Neural cell (in vitro differentiated cells): ENCODE data around the gene CDK4. TPM values are rescaled to one million over a fixed set of nuclear protein-coding genes. Genes with fewer than 3 reads are reported as not detected.
A peak's percentile ranks its signal among the peaks of the same experiment; 100 is the strongest.

Experiments
- H2AFZ ChIP-seq: fragments of 200-600, 300-800 bp; sonication (generic), shearing (Covaris generic); 2 replicates; pipeline ENCODE4 v1.6.0; 2014; ENCODE audit warnings: low read depth, mild to moderate bottlenecking, antibody characterized with exemption, low read length, moderate library complexity
- H3F3A ChIP-seq: fragments of 200-600 bp; shearing (Covaris generic); 2 replicates; pipeline ENCODE4 v1.6.1; 2016; ENCODE audit warnings: mild to moderate bottlenecking, moderate library complexity, mixed read lengths, antibody characterized with exemption, low read length; ENCODE audit not compliant: insufficient read depth, poor library complexity, severe bottlenecking
- H3K27ac ChIP-seq: fragments of 200-600, 300-800 bp; sonication (generic), shearing (Covaris generic); 2 replicates; pipeline ENCODE4 v1.5.1; 2014; ENCODE audit warnings: mild to moderate bottlenecking, low read length, moderate library complexity
- H3K27me3 ChIP-seq: fragments of 300-800, 200-600 bp; sonication (generic), shearing (Covaris generic); 2 replicates; pipeline ENCODE4 v1.6.0; 2014; ENCODE audit warnings: mild to moderate bottlenecking, low read depth, low read length, moderate library complexity; ENCODE audit not compliant: insufficient read depth
- H3K36me3 ChIP-seq: fragments of 300-800, 200-600 bp; sonication (generic), shearing (Covaris generic); 2 replicates; pipeline ENCODE4 v1.5.1; 2014; ENCODE audit warnings: mild to moderate bottlenecking, antibody characterized with exemption, low read length, moderate library complexity; ENCODE audit not compliant: insufficient read depth
- H3K4me2 ChIP-seq: fragments of 300-800, 200-600 bp; sonication (generic), shearing (Covaris generic); 2 replicates; pipeline ENCODE4 v1.6.0; 2014; ENCODE audit warnings: mild to moderate bottlenecking, low read length
- H3K4me3 ChIP-seq: fragments of 300-800, 200-600 bp; sonication (generic), shearing (Covaris generic); 2 replicates; pipeline ENCODE4 v1.5.1; 2014; ENCODE audit warnings: mild to moderate bottlenecking, low read length, moderate library complexity
- H3K79me2 ChIP-seq: fragments of 200-600 bp; shearing (Covaris generic); replicated peaks from 2 replicates; pipeline ENCODE4 v1.6.0; 2014; ENCODE audit warnings: mild to moderate bottlenecking, low read length, moderate library complexity; ENCODE audit not compliant: insufficient read depth
- H3K9ac ChIP-seq: fragments of 300-800, 200-600 bp; sonication (generic), shearing (Covaris generic); 2 replicates; pipeline ENCODE4 v1.6.1; 2016; ENCODE audit warnings: mild to moderate bottlenecking, low read length, mixed read lengths
- H3K9me2 ChIP-seq: fragments of 200-600 bp; shearing (Covaris generic); 2 replicates; pipeline ENCODE4 v1.6.1; 2016; ENCODE audit warnings: mild to moderate bottlenecking, low read length, mixed read lengths; ENCODE audit not compliant: insufficient read depth
- H3K9me3 ChIP-seq: fragments of 200-600, 300-800 bp; sonication (generic), shearing (Covaris generic); 2 replicates; pipeline ENCODE4 v1.6.1; 2016; ENCODE audit warnings: mild to moderate bottlenecking, mixed run types, low read length, moderate library complexity, mixed read lengths
- H4K20me1 ChIP-seq: fragments of 200-600 bp; shearing (Covaris generic); 2 replicates; pipeline ENCODE4 v1.6.1; 2016; ENCODE audit warnings: mild to moderate bottlenecking, mixed run types; ENCODE audit not compliant: insufficient read depth
- EP300 ChIP-seq: fragments of 450-650 bp; conservative IDR thresholded peaks from 2 replicates; pipeline ENCODE4 v1.6.1; 2014; ENCODE audit warnings: antibody characterized with exemption, mild to moderate bottlenecking, moderate library complexity; ENCODE audit not compliant: poor library complexity, severe bottlenecking
- EZH2 ChIP-seq: fragments of 200-600, 300-800 bp; shearing (Covaris generic), sonication (generic); IDR thresholded peaks from 2 replicates; pipeline ENCODE4 v1.6.1; 2014; ENCODE audit warnings: antibody characterized with exemption, low read length, borderline replicate concordance, mild to moderate bottlenecking; ENCODE audit not compliant: insufficient read depth, poor library complexity, severe bottlenecking
- MXI1 ChIP-seq: fragments of 450-650 bp; conservative IDR thresholded peaks from 2 replicates; pipeline ENCODE4 v1.6.1; 2014; ENCODE audit warnings: antibody characterized with exemption, mild to moderate bottlenecking; ENCODE audit not compliant: poor library complexity, severe bottlenecking
- POLR2AphosphoS5 ChIP-seq: IDR thresholded peaks from 2 replicates; pipeline ENCODE4 v1.6.1; 2012
- RAD21 ChIP-seq: fragments of 450-650 bp; conservative IDR thresholded peaks from 2 replicates; pipeline ENCODE4 v1.6.1; 2014; ENCODE audit warnings: antibody characterized with exemption, mild to moderate bottlenecking, moderate library complexity
- SMC3 ChIP-seq: fragments of 450-650 bp; conservative IDR thresholded peaks from 2 replicates; pipeline ENCODE4 v1.6.1; 2014; ENCODE audit warnings: antibody characterized with exemption, mild to moderate bottlenecking, moderate library complexity; ENCODE audit not compliant: poor library complexity
- TAF1 ChIP-seq: IDR thresholded peaks from 2 replicates; pipeline ENCODE4 v1.6.1; 2012; ENCODE audit warnings: low read depth
- polyA minus RNA-seq: library from RNA; depleted of rRNA, polyadenylated mRNA; stranded (reverse); fragments of >200 nt; gene quantifications from 2 replicates; pipeline ENCODE4 v1.2.3, GENCODE V29; 2014
- polyA plus RNA-seq: library from polyadenylated mRNA; depleted of rRNA; stranded (reverse); fragments of >200 nt; gene quantifications from 2 replicates; pipeline ENCODE4 v1.2.3, GENCODE V29; 2014
- TF ChIP-seq, protein P1 (sequence below): fragments of 450-650 bp; IDR thresholded peaks from 2 replicates; pipeline ENCODE4 v1.5.1; 2014; ENCODE audit warnings: antibody characterized with exemption, mild to moderate bottlenecking, moderate library complexity; ENCODE audit not compliant: poor library complexity, severe bottlenecking
- TF ChIP-seq, protein P2 (sequence below): IDR thresholded peaks from 2 replicates; pipeline ENCODE4 v1.6.1; 2012; ENCODE audit warnings: borderline replicate concordance

Gene CDK4
- polyA plus RNA-seq (81.3 and 104 TPM in 2 replicates), polyA minus RNA-seq (53.9 and 59.4 TPM in 2 replicates)

DNA sequence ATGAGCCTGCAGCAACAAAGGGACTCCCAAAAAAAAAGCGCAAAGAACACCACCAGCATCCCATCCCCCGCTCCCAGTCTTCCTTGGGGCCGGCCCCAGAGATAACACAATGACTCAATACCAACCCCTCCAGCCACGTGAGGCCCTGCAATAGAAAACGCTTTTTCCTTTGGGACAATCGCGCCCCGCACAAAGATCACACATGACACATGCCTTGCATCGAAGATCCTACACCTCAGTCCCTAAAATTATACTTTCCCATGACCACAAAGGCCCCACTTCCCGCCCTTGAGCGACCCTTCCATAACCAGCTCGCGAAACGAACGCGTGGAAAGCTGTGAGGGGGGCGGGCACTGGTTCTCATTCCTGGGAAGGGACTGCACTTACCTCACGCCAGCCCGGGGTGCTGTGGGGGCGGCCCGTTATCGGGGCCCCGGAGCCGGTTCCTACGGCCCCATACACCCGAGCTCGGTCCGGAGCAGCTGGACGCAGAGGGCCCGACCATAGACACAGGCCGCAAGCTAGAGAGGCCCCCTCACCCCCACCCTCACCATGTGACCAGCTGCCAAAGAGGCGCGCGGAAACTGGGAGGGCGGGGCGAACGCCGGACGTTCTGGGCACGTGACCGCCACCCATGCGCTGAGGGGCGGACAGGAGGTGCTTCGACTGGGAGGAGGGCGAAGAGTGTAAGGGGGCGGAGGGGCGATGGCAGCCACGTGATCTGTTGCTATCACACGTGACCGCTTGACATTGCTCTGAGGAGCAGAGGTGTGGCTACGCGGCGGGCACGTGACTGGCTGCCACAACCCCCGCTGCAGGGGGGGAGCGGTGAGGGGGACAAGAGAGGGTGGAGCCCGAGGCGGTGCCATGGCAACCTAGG, at the start of gene CDK4:
CDK4 (minus strand) TSS at position 523 of the 880 bp plus-strand sequence. CDS start 593 bp downstream, outside the sequence.
- Histone ChIP-seq H3K27ac (peak within 1 kb of the TSS; percentile 87), H3K27me3 (no peaks in the 10 kb centered on the region), H3K36me3 (peaks cover 5% of the 10 kb centered on the region), H3K9ac (peak within 1 kb of the TSS; percentile 95), H3K4me3 (peak within 1 kb of the TSS; percentile 85), H3F3A (no peaks in the 10 kb centered on the region), H3K9me3 (no peaks in the 10 kb centered on the region), H4K20me1 (no peaks in the 10 kb centered on the region), H3K9me2 (no peaks in the 10 kb centered on the region), H3K79me2 (peaks cover 27% of the 10 kb centered on the region), H3K4me2 (peak within 1 kb of the TSS; percentile 100), H2AFZ (peak within 1 kb of the TSS; percentile 62)
- TF ChIP-seq EP300 (peak; percentile 89), MXI1 (peak; percentile 93), RAD21 (no peak), TAF1 (peak; percentile 90), SMC3 (peak; percentile 18), EZH2 (no peak), POLR2AphosphoS5 (peak; percentile 84)
- TF ChIP-seq, protein P1, sequence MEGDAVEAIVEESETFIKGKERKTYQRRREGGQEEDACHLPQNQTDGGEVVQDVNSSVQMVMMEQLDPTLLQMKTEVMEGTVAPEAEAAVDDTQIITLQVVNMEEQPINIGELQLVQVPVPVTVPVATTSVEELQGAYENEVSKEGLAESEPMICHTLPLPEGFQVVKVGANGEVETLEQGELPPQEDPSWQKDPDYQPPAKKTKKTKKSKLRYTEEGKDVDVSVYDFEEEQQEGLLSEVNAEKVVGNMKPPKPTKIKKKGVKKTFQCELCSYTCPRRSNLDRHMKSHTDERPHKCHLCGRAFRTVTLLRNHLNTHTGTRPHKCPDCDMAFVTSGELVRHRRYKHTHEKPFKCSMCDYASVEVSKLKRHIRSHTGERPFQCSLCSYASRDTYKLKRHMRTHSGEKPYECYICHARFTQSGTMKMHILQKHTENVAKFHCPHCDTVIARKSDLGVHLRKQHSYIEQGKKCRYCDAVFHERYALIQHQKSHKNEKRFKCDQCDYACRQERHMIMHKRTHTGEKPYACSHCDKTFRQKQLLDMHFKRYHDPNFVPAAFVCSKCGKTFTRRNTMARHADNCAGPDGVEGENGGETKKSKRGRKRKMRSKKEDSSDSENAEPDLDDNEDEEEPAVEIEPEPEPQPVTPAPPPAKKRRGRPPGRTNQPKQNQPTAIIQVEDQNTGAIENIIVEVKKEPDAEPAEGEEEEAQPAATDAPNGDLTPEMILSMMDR: peak; percentile 13
- TF ChIP-seq, protein P2, sequence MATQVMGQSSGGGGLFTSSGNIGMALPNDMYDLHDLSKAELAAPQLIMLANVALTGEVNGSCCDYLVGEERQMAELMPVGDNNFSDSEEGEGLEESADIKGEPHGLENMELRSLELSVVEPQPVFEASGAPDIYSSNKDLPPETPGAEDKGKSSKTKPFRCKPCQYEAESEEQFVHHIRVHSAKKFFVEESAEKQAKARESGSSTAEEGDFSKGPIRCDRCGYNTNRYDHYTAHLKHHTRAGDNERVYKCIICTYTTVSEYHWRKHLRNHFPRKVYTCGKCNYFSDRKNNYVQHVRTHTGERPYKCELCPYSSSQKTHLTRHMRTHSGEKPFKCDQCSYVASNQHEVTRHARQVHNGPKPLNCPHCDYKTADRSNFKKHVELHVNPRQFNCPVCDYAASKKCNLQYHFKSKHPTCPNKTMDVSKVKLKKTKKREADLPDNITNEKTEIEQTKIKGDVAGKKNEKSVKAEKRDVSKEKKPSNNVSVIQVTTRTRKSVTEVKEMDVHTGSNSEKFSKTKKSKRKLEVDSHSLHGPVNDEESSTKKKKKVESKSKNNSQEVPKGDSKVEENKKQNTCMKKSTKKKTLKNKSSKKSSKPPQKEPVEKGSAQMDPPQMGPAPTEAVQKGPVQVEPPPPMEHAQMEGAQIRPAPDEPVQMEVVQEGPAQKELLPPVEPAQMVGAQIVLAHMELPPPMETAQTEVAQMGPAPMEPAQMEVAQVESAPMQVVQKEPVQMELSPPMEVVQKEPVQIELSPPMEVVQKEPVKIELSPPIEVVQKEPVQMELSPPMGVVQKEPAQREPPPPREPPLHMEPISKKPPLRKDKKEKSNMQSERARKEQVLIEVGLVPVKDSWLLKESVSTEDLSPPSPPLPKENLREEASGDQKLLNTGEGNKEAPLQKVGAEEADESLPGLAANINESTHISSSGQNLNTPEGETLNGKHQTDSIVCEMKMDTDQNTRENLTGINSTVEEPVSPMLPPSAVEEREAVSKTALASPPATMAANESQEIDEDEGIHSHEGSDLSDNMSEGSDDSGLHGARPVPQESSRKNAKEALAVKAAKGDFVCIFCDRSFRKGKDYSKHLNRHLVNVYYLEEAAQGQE: peak; percentile 40

DNA sequence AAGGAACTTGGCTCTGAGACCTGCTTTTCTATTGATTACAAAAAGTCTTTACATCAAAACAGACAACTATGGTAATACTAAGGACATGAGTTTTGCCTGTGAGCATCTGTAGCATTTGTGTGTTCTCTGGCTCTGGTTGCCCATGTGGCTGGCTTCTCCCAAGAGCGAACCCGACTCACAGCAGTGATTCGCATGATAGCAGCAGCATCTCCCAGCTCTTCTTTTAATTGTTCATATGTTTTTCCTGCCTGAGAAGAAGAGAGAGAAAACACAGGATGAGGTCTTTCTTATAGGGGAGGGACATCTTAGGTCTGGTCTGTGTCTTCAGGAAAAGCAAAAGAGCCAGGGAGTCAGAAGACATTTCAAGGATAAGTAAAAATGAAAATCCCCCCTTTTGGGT, 48.9 kb upstream of the CDK4 start:
- Histone ChIP-seq H3K27ac (no peak overlapping the region), H3F3A (no peaks in the 10 kb centered on the region), H3K36me3 (no peaks in the 10 kb centered on the region), H2AFZ (no peak overlapping the region), H3K79me2 (no peaks in the 10 kb centered on the region), H3K4me3 (no peak overlapping the region), H3K9me2 (no peaks in the 10 kb centered on the region), H4K20me1 (no peaks in the 10 kb centered on the region), H3K9me3 (no peaks in the 10 kb centered on the region), H3K9ac (no peak overlapping the region), H3K4me2 (no peak overlapping the region), H3K27me3 (no peaks in the 10 kb centered on the region)
- no peak for TF ChIP-seq TAF1
- no peak for TF ChIP-seq SMC3
- TF ChIP-seq, protein P1: no peak
- no peak for TF ChIP-seq POLR2AphosphoS5
- TF ChIP-seq RAD21: no peak
- TF ChIP-seq EP300: no peak
- TF ChIP-seq, protein P2: no peak
- no peak for TF ChIP-seq EZH2
- TF ChIP-seq MXI1: no peak
